Endothelial cell of umbilical vein (primary cell): ENCODE results near the gene PAPOLA. TPM values are rescaled to one million over a fixed set of nuclear protein-coding genes. Genes with fewer than 3 reads are reported as not detected.

Experiments used
- BruUV-seq: library from RNA; stranded (reverse); fragments of 400-500 nt; replicated peaks from 2 replicates; lab custom pipeline; 2021; lab: Mats Ljungman, UMichigan
- CTCF ChIA-PET: fragments of 300-600, 350-600 bp; sonication (Branson Sonifier 250); formaldehyde crosslinking; loops from one replicate; lab custom pipeline; 2021; ENCODE audit warnings: antibody characterized with exemption, inconsistent platforms; lab: Charles Lee
- POLR2A ChIA-PET: fragments of 300-600, 350-600 bp; sonication (Branson Sonifier 250); formaldehyde crosslinking; loops from one replicate; lab custom pipeline; 2021; ENCODE audit warnings: antibody characterized with exemption, inconsistent platforms; lab: Charles Lee
- DNase-seq: peaks from one replicate; pipeline ENCODE4 v3.0.0-alpha.2; 2011; ENCODE audit warnings: low read depth, low spot score
- FAIRE-seq: peaks from 2 replicates; lab custom pipeline; 2011; peaks lifted over from hg19 to GRCh38; lab: Jason Lieb, UNC
- H2AFZ ChIP-seq: 2 replicates; pipeline ENCODE4 v1.6.0; 2012; ENCODE audit warnings: low read depth, low read length, control low read depth, inconsistent platforms
- H3K27ac ChIP-seq: 2 replicates; pipeline ENCODE4 v1.5.1; 2011; ENCODE audit warnings: low read depth, mild to moderate bottlenecking, control low read depth, low read length, moderate library complexity; ENCODE audit not compliant: insufficient read depth
- H3K27me3 ChIP-seq, 2 experiments: 2 replicates each; pipeline versions ENCODE4 v1.6.0 to v1.6.1; 2011; ENCODE audit warnings: low read length in 2 of 2, mixed read lengths in 1 of 2; ENCODE audit not compliant: control insufficient read depth in 2 of 2, insufficient read depth in 2 of 2
- H3K36me3 ChIP-seq, 2 experiments: 2 replicates in 1 of 2; 3 replicates in 1 of 2; pipeline ENCODE4 v1.5.1; 2011; ENCODE audit warnings: low read length in 2 of 2, mild to moderate bottlenecking in 1 of 2, moderate library complexity in 1 of 2; ENCODE audit not compliant: control insufficient read depth in 2 of 2, insufficient read depth in 2 of 2; ENCODE audit errors: extremely low read depth in 1 of 2
- H3K4me1 ChIP-seq: 3 replicates; pipeline ENCODE4 v1.5.1; 2011; ENCODE audit warnings: mild to moderate bottlenecking, low read length; ENCODE audit not compliant: control insufficient read depth, insufficient read depth; ENCODE audit errors: extremely low read depth
- H3K4me2 ChIP-seq: 2 replicates; pipeline ENCODE4 v1.6.1; 2011; ENCODE audit warnings: low read length, control low read depth, mixed read lengths; ENCODE audit not compliant: insufficient read depth
- H3K4me3 ChIP-seq, 3 experiments: fragments of 200-600 bp in 1 of 3; sonication (generic), shearing (Covaris generic) in 1 of 3; replicated peaks in 1 of 3; 2 replicates each; pipeline ENCODE4 v1.5.1; 2011 to 2016; ENCODE audit warnings: control low read depth in 3 of 3, low read length in 3 of 3, mild to moderate bottlenecking in 2 of 3, inconsistent platforms in 1 of 3, low read depth in 1 of 3, moderate library complexity in 1 of 3; ENCODE audit not compliant: insufficient read depth in 1 of 3
- H3K79me2 ChIP-seq: 2 replicates; pipeline ENCODE4 v1.6.0; 2012; ENCODE audit warnings: low read length, inconsistent platforms; ENCODE audit not compliant: control insufficient read depth, insufficient read depth
- H3K9ac ChIP-seq: replicated peaks from 2 replicates; pipeline ENCODE3; 2011; ENCODE audit warnings: low read length, control low read depth; ENCODE audit not compliant: insufficient read depth; ENCODE audit errors: extremely low read depth
- H3K9me1 ChIP-seq: replicated peaks from 3 replicates; pipeline ENCODE4 v1.6.0; 2011; ENCODE audit warnings: mild to moderate bottlenecking, low read length; ENCODE audit not compliant: control insufficient read depth, insufficient read depth; ENCODE audit errors: extremely low read depth
- H3K9me3 ChIP-seq: replicated peaks from 2 replicates; pipeline ENCODE4 v1.5.1; 2012; ENCODE audit warnings: low read length, inconsistent platforms; ENCODE audit not compliant: control insufficient read depth, insufficient read depth
- H4K20me1 ChIP-seq: replicated peaks from 2 replicates; pipeline ENCODE3; 2011; ENCODE audit warnings: mild to moderate bottlenecking, low read length; ENCODE audit not compliant: control insufficient read depth, insufficient read depth; ENCODE audit errors: extremely low read depth
- EZH2 ChIP-seq: IDR thresholded peaks from 2 replicates; pipeline ENCODE4 v1.6.1; 2012; ENCODE audit warnings: borderline replicate concordance, low read depth, mild to moderate bottlenecking, moderate library complexity, low read length, inconsistent platforms; ENCODE audit not compliant: severe bottlenecking
- FOS ChIP-seq: IDR thresholded peaks from 2 replicates; pipeline ENCODE4 v1.6.1; 2011; ENCODE audit warnings: mild to moderate bottlenecking, low read length, moderate library complexity, borderline replicate concordance; ENCODE audit not compliant: insufficient read depth
- GATA2 ChIP-seq: IDR thresholded peaks from 2 replicates; pipeline ENCODE4 v1.7.0; 2011; ENCODE audit warnings: low read depth, mild to moderate bottlenecking, moderate library complexity, mixed read lengths, low read length; ENCODE audit not compliant: insufficient read length, insufficient read depth
- JUN ChIP-seq: IDR thresholded peaks from 2 replicates; pipeline ENCODE4 v1.6.1; 2011; ENCODE audit warnings: borderline replicate concordance, low read depth; ENCODE audit not compliant: insufficient read length, insufficient read depth
- MAX ChIP-seq: IDR thresholded peaks from 2 replicates; pipeline ENCODE4 v1.6.1; 2011; ENCODE audit not compliant: insufficient read depth, insufficient read length
- MYC ChIP-seq: IDR thresholded peaks from one replicate; pipeline ENCODE4 v1.6.1; 2011; ENCODE audit warnings: mild to moderate bottlenecking, low read depth, low read length
- POLR2A ChIP-seq: IDR thresholded peaks from 2 replicates; pipeline ENCODE4 v1.6.1; 2012; ENCODE audit warnings: low read depth, mild to moderate bottlenecking, control low read depth, low read length
- POLR2AphosphoS5 ChIP-seq: IDR thresholded peaks from 2 replicates; pipeline ENCODE4 v1.6.1; 2012; ENCODE audit warnings: low read depth, mild to moderate bottlenecking, control low read depth, low read length, moderate library complexity; ENCODE audit not compliant: insufficient read depth
- dilution Hi-C: fragments of 300-500 bp; cut with MboI; formaldehyde crosslinking; loops from one replicate; pipeline ENCODE4 v1.15.0; 2019; ENCODE audit warnings: low sequenced_read_pairs; ENCODE audit not compliant: extremely low pct_ligation_motif_present
- intact Hi-C: fragments of 100-400 bp; cut with micrococcal nuclease; formaldehyde crosslinking; loops from one replicate; pipeline ENCODE4 v1.10.0; 2022
- polyA plus RNA-seq, 4 experiments: library from polyadenylated mRNA; depleted of rRNA in 3 of 4; stranded (reverse) in 3 of 4; unstranded in 1 of 4; fragments of >200 nt; gene quantifications; 2 replicates each; pipeline versions ENCODE4 v1.2.1 to v1.2.3, GENCODE V29; 2011 to 2012; ENCODE audit warnings: missing spikeins in 1 of 4
- total RNA-seq: library from RNA; stranded (reverse); gene quantifications from 2 replicates; pipeline ENCODE4 v1.2.3, GENCODE V29; 2021
- TF ChIP-seq, protein P1 (sequence below), 2 donors: IDR thresholded peaks; 1 replicate in 1 of 2; 2 replicates in 1 of 2; pipeline ENCODE4 v1.5.1; 2011; ENCODE audit warnings: low read length in 2 of 2, mild to moderate bottlenecking in 2 of 2, moderate library complexity in 2 of 2, control low read depth in 1 of 2, inconsistent platforms in 1 of 2, low read depth in 1 of 2; ENCODE audit not compliant: insufficient read depth in 1 of 2; ENCODE audit errors: extremely low read depth in 1 of 2

Gene PAPOLA
- total and polyA plus RNA-seq, 2 donors (not counting 3 experiments of a cell fraction or from before 2014, with no cell fraction given), result 75.4 to 184 TPM

DNA sequence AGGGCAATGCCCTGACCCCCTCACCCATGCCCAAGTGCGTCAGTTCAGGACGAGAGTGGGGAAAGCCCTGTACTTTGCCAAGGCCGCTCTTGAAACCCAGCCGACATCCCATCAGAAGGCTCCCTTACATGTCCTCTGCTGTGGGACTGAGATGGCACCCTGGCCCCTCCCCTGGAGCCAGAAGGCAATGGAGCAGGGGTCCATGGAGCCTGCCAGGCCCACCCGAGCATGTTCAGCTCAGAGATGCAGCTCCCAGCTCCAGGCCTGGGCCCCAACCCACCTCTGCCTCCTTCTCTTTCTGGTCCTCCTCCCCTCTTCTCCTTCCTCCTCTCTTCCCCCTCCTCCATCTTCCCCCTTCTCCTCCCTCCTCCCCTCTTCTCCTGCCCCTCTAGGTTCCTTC, 95.5 kb downstream of the PAPOLA start:
- BruUV-seq, result no TSS peak
- no peaks in the 10 kb centered on the region for H3K9me3 ChIP-seq
- DNase-seq (no peak), FAIRE-seq (no peak)
- no peak for TF ChIP-seq MYC
- no peak for TF ChIP-seq GATA2
- no peak for TF ChIP-seq EZH2
- TF ChIP-seq, protein P1, sequence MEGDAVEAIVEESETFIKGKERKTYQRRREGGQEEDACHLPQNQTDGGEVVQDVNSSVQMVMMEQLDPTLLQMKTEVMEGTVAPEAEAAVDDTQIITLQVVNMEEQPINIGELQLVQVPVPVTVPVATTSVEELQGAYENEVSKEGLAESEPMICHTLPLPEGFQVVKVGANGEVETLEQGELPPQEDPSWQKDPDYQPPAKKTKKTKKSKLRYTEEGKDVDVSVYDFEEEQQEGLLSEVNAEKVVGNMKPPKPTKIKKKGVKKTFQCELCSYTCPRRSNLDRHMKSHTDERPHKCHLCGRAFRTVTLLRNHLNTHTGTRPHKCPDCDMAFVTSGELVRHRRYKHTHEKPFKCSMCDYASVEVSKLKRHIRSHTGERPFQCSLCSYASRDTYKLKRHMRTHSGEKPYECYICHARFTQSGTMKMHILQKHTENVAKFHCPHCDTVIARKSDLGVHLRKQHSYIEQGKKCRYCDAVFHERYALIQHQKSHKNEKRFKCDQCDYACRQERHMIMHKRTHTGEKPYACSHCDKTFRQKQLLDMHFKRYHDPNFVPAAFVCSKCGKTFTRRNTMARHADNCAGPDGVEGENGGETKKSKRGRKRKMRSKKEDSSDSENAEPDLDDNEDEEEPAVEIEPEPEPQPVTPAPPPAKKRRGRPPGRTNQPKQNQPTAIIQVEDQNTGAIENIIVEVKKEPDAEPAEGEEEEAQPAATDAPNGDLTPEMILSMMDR (IDR thresholded peaks at IDR 0.05; ENCODE audit: extremely low read depth in 1 of 2, insufficient read depth in 1 of 2, low read depth in 1 of 2, low read length in 2 of 2), result no peak
- no peak for TF ChIP-seq FOS
- intact Hi-C loops, result no loop called here
- CTCF ChIA-PET, result no interaction called here
- no peak overlapping the region for H3K4me3 ChIP-seq
- no peaks in the 10 kb centered on the region for H4K20me1 ChIP-seq
- H3K27me3 ChIP-seq, result no peaks in the 10 kb centered on the region
- no peaks in the 10 kb centered on the region for H3K4me1 ChIP-seq
- no peaks in the 10 kb centered on the region for H3K36me3 ChIP-seq
- H2AFZ ChIP-seq, result no peak overlapping the region
- dilution Hi-C loops, result no loop called here
- no peak overlapping the region for H3K4me2 ChIP-seq
- POLR2A ChIA-PET, result no interaction called here
- no peak overlapping the region for H3K9ac ChIP-seq
- H3K79me2 ChIP-seq, result no peaks in the 10 kb centered on the region
- no peaks in the 10 kb centered on the region for H3K9me1 ChIP-seq
- no peak overlapping the region for H3K27ac ChIP-seq

DNA sequence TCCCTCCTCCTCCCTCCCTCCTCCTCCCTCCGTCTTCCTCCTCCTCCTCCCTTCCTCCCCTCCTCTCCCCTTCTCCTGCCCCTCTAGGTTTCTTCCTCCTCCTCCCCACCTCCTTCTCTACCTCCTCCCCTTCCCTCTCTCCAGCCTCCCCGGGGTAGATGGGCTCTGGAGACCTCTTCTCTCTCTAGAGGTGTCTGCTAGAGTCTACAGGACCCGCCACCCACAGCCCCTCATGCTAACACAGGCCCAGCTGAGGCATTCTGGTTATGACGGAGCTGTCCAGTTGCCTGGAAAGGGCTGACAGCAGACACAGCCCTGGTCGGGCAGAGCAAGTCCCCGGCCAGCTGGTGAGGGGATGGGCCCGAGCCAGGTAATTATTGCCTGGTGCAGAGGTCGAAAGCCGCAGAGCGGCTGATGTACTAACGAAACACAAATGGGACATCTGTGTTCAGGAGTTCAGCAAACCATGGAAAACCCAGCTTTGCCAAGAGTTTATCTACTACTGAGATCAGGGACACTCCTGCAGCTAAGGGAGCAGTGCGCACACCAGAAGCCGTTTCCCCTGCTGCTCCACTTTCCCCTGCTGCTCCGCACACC, 96.2 kb downstream of the PAPOLA start:
- H3K4me2 ChIP-seq, result no peak overlapping the region
- H4K20me1 ChIP-seq, result no peaks in the 10 kb centered on the region
- no peak for TF ChIP-seq GATA2
- TF ChIP-seq POLR2A, result no peak
- no peak for TF ChIP-seq FOS
- no peak for TF ChIP-seq POLR2AphosphoS5
- TF ChIP-seq JUN, result no peak
- TF ChIP-seq MYC, result no peak
- no peak for TF ChIP-seq MAX
- no peaks in the 10 kb centered on the region for H3K4me1 ChIP-seq
- dilution Hi-C loops, result no loop called here
- H3K9me1 ChIP-seq, result no peaks in the 10 kb centered on the region
- FAIRE-seq (no peak), DNase-seq (no peak)
- H3K9ac ChIP-seq, result no peak overlapping the region
- no peak overlapping the region for H2AFZ ChIP-seq
- H3K36me3 ChIP-seq, result no peaks in the 10 kb centered on the region
- CTCF ChIA-PET, result no interaction called here
- H3K9me3 ChIP-seq, result no peaks in the 10 kb centered on the region
- BruUV-seq, result no TSS peak
- no peaks in the 10 kb centered on the region for H3K79me2 ChIP-seq
- no peak overlapping the region for H3K27ac ChIP-seq
- no peaks in the 10 kb centered on the region for H3K27me3 ChIP-seq
- no peak overlapping the region for H3K4me3 ChIP-seq
- POLR2A ChIA-PET, result no interaction called here
- intact Hi-C loops, result no loop called here
